ENCODE data around the gene NCR3LG1. TPM values are rescaled to one million over a fixed set of nuclear protein-coding genes. Genes with fewer than 3 reads are reported as not detected.

NCR3LG1 gene
- total RNA-seq, 1 experiment from 2014 or later, result 1.4 TPM

DNA sequence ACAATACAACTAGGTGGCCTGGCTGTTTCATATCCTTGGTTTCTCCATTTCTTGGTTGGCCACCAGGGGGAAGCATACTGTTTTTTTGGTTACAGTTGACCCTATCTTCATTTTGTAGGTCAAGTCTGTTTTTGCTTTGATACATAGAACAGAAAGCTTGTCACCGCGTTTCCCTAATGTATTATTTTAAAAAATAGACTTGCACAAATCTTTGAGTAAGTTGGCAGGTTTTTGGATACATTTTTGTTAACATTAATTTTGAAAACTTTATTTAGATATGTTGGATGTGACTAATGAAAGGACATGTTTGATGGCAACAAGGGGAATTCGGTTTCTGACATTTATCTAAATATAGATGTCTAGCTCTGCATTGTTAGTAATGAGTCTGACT is 3.0 kb downstream of the NCR3LG1 start:
- peak; percentile 76 for TF ChIP-seq CTCF (conservative IDR thresholded peaks at IDR 0.05)
- Histone ChIP-seq H3T11ph (ENCODE audit: low read length) (no peak overlapping the region), H2BK120ac (ENCODE audit: low read depth, low read length, poor library complexity, severe bottlenecking) (no peak overlapping the region), H2AFZ (ENCODE audit: low read length) (no peak overlapping the region), H3K23me2 (ENCODE audit: insufficient read length, low read depth, low read length, poor library complexity, severe bottlenecking) (peaks cover 22% of the 10 kb centered on the region), H3K9me3 (ENCODE audit: control insufficient read depth, low read depth, low read length) (no peaks in the 10 kb centered on the region), H3K27ac (ENCODE audit: insufficient read length, low read depth, low read length) (no peak overlapping the region), H4K8ac (replicated peaks; ENCODE audit: insufficient read length, low read depth, low read length) (no peak overlapping the region), H3K79me2 (ENCODE audit: insufficient read depth, low read length) (no peaks in the 10 kb centered on the region), H3K18ac (ENCODE audit: insufficient read length, low read depth, low read length) (no peak overlapping the region), H2AK5ac (ENCODE audit: insufficient read length, low read length) (no peak overlapping the region), H3K23ac (ENCODE audit: insufficient read length, low read depth, low read length) (no peak overlapping the region), H3K9ac (ENCODE audit: extremely low read depth, insufficient read length, low read length) (no peak overlapping the region), H3K4me1 (ENCODE audit: insufficient read depth, low read length) (no peaks in the 10 kb centered on the region), H3K79me1 (ENCODE audit: insufficient read depth, low read depth, low read length, poor library complexity, severe bottlenecking) (no peaks in the 10 kb centered on the region), H3K4ac (ENCODE audit: low read depth, low read length) (no peak overlapping the region), H2BK20ac (ENCODE audit: low read depth, low read length, poor library complexity, severe bottlenecking) (no peak overlapping the region), H3K14ac (ENCODE audit: insufficient read depth, low read length) (no peak overlapping the region), H4K5ac (ENCODE audit: insufficient read length, low read depth, low read length) (no peak overlapping the region), H4K20me1 (ENCODE audit: control insufficient read depth, insufficient read depth, insufficient read length) (no peaks in the 10 kb centered on the region), H2BK12ac (ENCODE audit: insufficient read length, low read depth, low read length) (no peak overlapping the region), H4K91ac (ENCODE audit: insufficient read length, low read depth, low read length) (no peak overlapping the region), H3K27me3 (ENCODE audit: insufficient read depth, low read length) (peaks cover 21% of the 10 kb centered on the region), H3K4me2 (ENCODE audit: insufficient read depth, insufficient read length, low read length) (no peak overlapping the region), H2BK5ac (ENCODE audit: insufficient read length, low read length) (no peak overlapping the region), H3K56ac (ENCODE audit: insufficient read length, low read depth, low read length) (no peak overlapping the region), H2BK15ac (ENCODE audit: low read depth, low read length) (no peak overlapping the region)
- WGBS (ENCODE audit: extremely low coverage, insufficient read length, low lambda C conversion rate), result no CpG with 5 or more reads among the region's 3 CpGs
- Mint-ChIP-seq H3K4me3 (peak overlapping the region; percentile 44 to 90; a peak in 4 of 5 replicates), H3K4me1 (peaks cover 15 to 26% of the 10 kb centered on the region in 2 experiments), H3K36me3 (ENCODE audit: insufficient read depth in 1 of 3, low read depth in 3 of 3) (no peaks in the 10 kb centered on the region; a peak in 1 of 7 replicates), H3K27me3 (ENCODE audit: low read depth) (peaks cover 51% of the 10 kb centered on the region), H3K9me3 (peaks cover 7 to 9% of the 10 kb centered on the region in 2 experiments), H3K27ac (no peak overlapping the region)
- DNase-seq, result peak; percentile 60
